GM21825 (cell line): ENCODE data around the gene TNNI3K.
A peak's percentile ranks its signal among the peaks of the same experiment; 100 is the strongest.
"Not testable (repeated sequence)": the region's sequence is repeated elsewhere in the genome, so short reads cannot be mapped to it uniquely, and the experiment has no call there.

Experiments
- ATAC-seq: cut with Tn5 transposase; IDR thresholded peaks from one replicate; pipeline ENCODE4 v1.9.1; 2021; ENCODE audit warnings: mild to moderate bottlenecking, moderate library complexity; ENCODE audit not compliant: unreplicated experiment

Gene TNNI3K

GRCh38 chr1:74235153-74235552 is at the start of gene TNNI3K:
Gene TNNI3K (plus strand): TSS chr1:74235387. CDS start chr1:74235452, 65 bp downstream.
- ATAC-seq: no peak

GRCh38 chr1:74193908-74194307 is 41.3 kb upstream of the TNNI3K start:
- no peak for ATAC-seq

- ATAC-seq: no peak
These were observed 39.8 kb upstream of the TNNI3K start for GRCh38 chr1:74195339-74195738.

GRCh38 chr1:74197255-74197654 is 37.9 kb upstream of the TNNI3K start:
- ATAC-seq: no peak

- ATAC-seq: peak; percentile 96
These were observed 37.3 kb upstream of the TNNI3K start, which contains the start of the genes FPGT and LRRIQ3 for GRCh38 chr1:74197657-74198552. Gene FPGT (plus strand): TSS chr1:74198242. CDS start chr1:74198279, 37 bp downstream. Gene LRRIQ3 (minus strand): TSS chr1:74198176. CDS start chr1:74183684, 14,492 bp downstream.

- no peak for ATAC-seq
These were observed 35.7 kb upstream of the TNNI3K start for GRCh38 chr1:74199504-74199903.

DNA sequence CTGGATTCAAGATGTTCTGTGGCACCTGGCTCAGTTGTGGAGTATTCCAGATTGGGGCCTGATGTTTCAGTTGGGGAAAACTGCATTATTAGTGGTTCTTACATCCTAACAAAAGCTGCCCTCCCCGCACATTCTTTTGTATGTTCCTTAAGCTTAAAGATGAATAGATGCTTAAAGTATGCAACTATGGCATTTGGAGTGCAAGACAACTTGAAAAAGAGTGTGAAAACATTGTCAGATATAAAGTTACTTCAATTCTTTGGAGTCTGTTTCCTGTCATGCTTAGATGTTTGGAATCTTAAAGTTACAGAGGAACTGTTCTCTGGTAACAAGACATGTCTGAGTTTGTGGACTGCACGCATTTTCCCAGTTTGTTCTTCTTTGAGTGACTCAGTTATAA is 29.9 kb upstream of the TNNI3K start:
- no peak for ATAC-seq

DNA sequence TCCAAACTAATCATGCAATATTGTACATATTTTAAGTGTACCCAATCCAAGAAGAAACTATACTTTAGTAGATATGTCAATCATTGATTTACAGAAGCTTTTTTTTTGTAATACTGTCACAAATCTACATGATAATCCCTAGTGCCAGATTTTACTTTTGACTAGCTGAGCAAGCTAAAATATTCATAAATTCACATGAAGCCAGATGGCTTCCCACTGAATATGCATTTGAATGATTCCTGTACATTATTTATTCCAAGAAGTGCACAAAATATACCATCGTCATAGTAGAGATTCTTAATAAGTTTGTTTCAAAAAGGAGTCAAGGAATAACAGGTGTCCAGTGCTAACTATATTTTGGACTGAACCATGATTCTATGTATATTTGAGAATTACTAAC is 20.0 kb upstream of the TNNI3K start:
- no peak for ATAC-seq

DNA sequence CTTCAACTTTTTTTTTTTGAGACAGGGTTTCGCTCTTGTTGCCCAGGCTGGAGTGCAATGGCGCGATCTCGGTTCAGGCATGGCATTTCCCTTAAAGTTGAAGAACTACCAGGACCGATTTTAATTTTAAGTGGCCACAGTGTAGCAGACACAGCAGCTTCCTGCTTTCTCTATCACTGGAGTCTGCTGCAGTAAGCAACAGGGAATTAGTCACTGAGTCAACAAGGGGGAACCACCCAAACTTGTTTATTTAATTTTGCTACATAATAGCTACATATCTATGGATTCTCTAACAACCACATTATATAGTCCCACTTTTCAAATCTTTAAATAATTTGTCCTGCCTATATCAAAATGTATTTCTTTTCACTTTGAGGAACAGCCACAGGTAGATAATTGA is 12.5 kb upstream of the TNNI3K start:
- ATAC-seq: no peak

- ATAC-seq: no peak
These were observed 11.7 kb upstream of the TNNI3K start for GRCh38 chr1:74223453-74223852.

DNA sequence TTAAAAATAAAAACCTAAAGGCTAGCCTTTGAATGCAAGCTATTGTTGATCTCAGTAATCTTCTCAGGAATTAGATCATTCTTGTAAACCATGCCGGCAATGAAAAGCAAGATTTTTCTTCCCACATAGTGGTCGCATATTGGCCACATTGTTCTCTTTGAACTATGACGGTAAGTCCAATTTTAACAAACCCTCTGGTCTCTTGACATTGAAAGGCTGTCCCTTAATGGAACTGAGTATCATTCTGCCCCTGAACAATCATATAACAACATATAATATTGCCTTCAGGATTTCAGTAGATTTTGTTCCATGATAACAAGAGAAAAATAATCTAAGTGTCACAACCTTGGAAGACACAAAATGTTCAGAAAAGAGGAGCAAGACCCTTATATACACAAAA is 1.3 kb downstream of the TNNI3K start:
- no peak for ATAC-seq

GRCh38 chr1:74237035-74237434 is 1.8 kb downstream of the TNNI3K start:
- no peak for ATAC-seq

DNA sequence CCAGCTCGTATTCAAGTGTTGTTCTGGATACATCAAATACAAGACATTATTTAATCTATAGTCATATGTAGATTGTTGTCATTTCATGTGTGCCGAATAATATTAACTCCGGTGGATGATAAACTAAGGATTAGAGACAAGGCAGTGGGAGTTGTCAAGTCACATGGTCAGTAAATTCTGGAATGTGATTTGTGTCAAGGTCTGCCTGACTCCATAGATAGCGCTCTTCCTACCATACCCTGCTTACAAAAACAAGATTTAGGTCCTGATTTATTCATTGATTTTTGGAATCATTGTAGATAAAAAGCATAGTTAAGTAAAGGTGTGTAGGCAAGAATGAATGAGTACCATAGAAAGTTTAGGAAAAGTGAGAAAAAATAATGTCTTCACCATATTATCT is 2.6 kb downstream of the TNNI3K start:
- ATAC-seq: no peak

DNA sequence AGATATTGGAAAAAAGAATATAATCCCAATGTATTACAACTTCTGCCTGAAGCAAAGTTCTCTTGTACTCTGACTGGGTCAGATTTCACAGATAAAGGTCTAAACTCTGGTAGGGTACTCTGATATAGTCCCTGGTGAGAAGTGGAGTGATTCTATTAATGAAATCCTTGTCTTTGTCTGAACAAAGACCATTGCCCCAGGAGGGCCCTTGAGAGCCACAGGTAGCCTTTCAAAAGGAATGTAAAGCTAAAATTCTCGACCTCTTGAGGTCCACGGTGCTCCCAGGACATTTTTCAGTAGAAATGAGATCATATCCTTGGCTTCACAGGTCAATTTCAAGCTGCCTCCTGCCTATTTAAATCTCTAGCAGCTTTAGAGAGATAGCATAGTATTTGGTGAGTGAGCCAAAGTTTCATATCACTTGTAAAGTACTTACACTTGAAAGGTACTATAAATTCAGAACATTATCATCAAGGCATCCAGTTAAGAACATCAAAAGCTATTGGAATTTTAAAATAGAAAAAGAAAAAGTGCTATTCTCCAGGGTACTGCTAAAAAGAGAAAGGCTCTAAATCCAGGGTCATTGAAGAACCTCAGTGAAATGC is 10.1 kb downstream of the TNNI3K start:
- ATAC-seq: no peak

DNA sequence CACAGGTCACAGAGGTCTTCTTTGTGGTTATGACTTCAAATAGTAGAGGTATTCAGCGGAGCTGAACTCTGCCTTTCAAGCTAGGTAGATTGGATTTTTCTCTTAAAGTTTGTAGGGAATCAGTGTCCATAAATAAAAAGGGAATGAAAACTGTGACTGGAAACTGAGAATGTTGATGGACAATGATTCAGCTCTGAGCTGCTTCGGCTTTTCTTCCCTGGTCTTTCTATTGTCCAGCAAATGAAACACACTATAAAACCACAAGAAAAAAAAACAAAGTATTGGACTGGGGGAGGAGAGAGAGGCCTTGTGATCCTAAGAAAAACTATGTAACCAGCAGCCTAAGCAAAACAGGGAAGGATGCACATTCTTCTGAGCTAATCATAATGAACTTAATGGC is 11.1 kb downstream of the TNNI3K start:
- ATAC-seq: no peak

GRCh38 chr1:74247881-74248528 is 12.8 kb downstream of the TNNI3K start:
- no peak for ATAC-seq

DNA sequence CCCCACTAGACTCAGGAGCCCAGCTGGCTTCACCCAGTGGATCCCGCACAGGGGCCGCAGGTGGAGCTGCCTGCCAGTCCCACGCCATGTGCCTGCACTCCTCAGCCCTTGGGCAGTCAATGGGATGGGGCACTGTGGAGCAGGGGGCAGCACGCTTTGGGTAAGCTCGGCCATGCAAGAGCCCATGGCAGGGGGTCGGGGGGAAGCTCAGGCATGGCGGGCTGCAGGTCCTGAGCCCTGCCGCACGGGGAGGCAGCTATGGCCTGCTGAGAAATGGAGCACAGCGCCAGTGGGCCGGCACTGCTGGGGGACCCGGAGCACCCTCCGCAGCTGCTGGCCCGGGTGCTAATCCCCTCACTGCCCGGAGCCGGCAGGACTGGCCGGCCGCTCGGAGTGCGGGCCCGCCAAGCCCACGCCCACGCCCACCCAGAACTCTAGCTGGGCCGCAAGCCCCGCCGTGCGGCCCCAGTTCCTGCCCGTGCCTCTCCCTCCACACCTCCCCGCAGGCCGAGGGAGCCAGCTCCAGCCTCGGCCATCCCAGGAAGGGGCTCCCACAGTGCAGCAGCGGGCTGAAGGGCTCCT is 18.1 kb downstream of the TNNI3K start:
- ATAC-seq: not testable (repeated sequence)

DNA sequence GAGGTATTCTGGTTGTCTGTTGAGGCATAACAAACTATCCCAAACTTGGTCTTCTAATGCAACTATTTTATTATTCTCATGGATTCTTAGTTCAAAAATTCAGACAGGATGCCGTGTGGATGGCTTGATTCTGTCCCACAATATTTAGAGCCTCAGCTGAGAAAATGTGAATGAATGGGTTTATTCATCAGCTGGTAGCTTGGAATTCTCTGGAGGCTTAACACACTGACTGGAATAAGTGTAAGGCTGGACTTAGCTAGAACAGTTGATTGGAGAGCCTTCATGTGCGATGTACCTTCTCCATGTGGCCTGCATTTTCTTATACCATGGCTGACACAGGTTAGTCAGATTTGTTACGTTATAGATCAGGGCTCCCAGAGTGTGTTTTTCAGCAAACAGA is 30.8 kb downstream of the TNNI3K start:
- ATAC-seq: no peak

DNA sequence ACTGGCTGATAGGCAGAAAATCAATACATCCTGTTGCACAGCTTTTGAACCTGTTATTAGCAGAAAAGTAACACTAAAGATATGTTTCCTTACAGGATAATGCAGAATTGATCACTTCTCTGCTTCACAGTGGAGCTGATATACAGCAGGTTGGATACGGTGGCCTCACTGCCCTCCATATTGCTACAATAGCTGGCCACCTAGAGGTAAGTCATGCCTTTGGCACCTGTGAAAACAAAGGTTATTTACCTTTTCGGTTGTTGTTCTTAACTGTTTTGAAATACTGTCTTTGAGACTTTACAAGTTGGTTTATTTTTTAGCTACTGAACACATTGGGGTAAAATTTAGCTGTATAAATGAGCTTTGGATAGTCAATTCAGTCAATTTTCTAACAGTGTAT is 36.3 kb downstream of the TNNI3K start:
- no peak for ATAC-seq

- no peak for ATAC-seq
These were observed 45.6 kb downstream of the TNNI3K start for GRCh38 chr1:74280642-74281396.

DNA sequence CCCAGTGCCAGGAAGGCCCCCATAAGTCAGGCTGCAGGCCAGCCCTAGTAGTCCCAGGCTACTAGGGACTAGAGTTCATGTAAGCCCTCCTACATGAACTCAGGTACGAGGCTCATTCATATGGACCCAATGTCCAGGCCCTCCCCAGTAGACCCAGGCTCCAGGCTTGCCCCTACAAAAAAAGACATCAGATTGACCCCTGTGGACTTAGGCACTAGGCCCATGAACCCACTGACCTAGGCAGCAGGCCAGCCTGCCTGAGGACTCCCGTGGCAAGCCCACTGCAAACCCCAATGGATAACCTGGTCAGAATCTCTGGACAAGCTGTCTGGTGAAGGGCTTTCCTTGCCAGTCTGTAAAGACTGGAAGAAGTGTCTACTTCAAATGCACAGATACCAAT is 51.2 kb downstream of the TNNI3K start:
- ATAC-seq: no peak
